Tibial nerve (tissue), 4 donors: ENCODE results near the gene DUSP23.

ENCODE experiments used
- CTCF ChIP-seq, 5 experiments: fragments of 200-600 bp in 3 of 5; fragments of 450-650 bp in 2 of 5; sonication (generic) in 3 of 5; IDR thresholded peaks; one replicate each; pipeline ENCODE4 v1.5.1; 2016 to 2019; ENCODE audit warnings: antibody characterized with exemption in 5 of 5, mild to moderate bottlenecking in 3 of 5, moderate library complexity in 2 of 5
- EP300 ChIP-seq, 2 donors: sonication (generic); formaldehyde crosslinking; IDR thresholded peaks; one replicate each; pipeline ENCODE4 v1.6.1; 2017; ENCODE audit warnings: antibody characterized with exemption in 2 of 2, mild to moderate bottlenecking in 1 of 2
- POLR2A ChIP-seq, 2 donors: fragments of 450-650 bp; IDR thresholded peaks; one replicate each; pipeline ENCODE4 v1.6.1; 2017; ENCODE audit warnings: antibody characterized with exemption in 2 of 2, mild to moderate bottlenecking in 2 of 2, moderate library complexity in 2 of 2

DNA sequence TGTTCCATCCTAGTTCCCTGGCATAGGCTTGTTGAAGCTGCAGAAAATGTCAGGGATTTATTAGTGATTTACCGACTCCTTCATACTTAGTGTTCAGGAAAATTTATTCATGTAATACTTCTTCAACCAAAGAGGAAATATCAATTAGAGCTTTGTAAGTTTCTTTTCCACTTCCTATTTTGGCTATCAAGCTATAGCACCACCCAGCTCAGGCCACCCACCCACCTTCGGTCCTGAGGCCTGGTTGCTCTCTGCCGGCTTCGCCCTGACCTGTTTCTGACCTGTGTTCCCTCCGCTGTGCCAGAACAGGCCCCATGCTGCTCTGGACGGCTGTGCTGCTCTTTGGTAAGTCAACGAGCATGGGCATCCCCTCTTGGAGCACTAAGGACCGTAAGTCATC is 21.3 kb downstream of the DUSP23 start, which contains the start of gene FCRL6:
- no peak for TF ChIP-seq CTCF (IDR thresholded peaks at IDR 0.05)
- TF ChIP-seq POLR2A (IDR thresholded peaks at IDR 0.05), result no peak
- no peak for TF ChIP-seq EP300 (IDR thresholded peaks at IDR 0.05)
